Measurements from ENCODE around the gene GFRA1. TPM values are rescaled to one million over a fixed set of nuclear protein-coding genes. Genes with fewer than 3 reads are reported as not detected.

The GFRA1 gene
- total RNA-seq, 1 experiment from 2014 or later, result not detected

GRCh38 chr10:116232613-116233012 lies 40.4 kb downstream of the GFRA1 start:
- intact Hi-C loops (cut with micrococcal nuclease; ENCODE audit: unreplicated experiment), result no loop called here
- TF ChIP-seq CTCF (conservative IDR thresholded peaks at IDR 0.05; ENCODE audit: low read depth, low read length), result no peak
- no peak for TF ChIP-seq EZH2 (IDR thresholded peaks at IDR 0.05; ENCODE audit: borderline replicate concordance, low read depth, low read length, poor library complexity, severe bottlenecking)
- CTCF ChIA-PET, result no interaction called here

GRCh38 chr10:116226766-116227165 lies 46.2 kb downstream of the GFRA1 start:
- Histone ChIP-seq H3K27me3 (replicated peaks; ENCODE audit: insufficient read depth, low read depth, low read length, poor library complexity) (peaks cover 20% of the 10 kb centered on the region), H3K4me1 (ENCODE audit: insufficient read depth, low read length, poor library complexity, severe bottlenecking) (no peaks in the 10 kb centered on the region), H3K36me3 (ENCODE audit: insufficient read depth, low read length, poor library complexity, severe bottlenecking) (no peaks in the 10 kb centered on the region), H3K9me3 (ENCODE audit: low read depth, low read length, poor library complexity, severe bottlenecking) (no peaks in the 10 kb centered on the region), H3K27ac (ENCODE audit: low read depth, low read length, poor library complexity, severe bottlenecking) (no peak overlapping the region), H3K4me3 (ENCODE audit: low read depth, low read length, poor library complexity, severe bottlenecking) (no peak overlapping the region)
- BruUV-seq (replicated peaks), result no TSS peak
- intact Hi-C loops (cut with micrococcal nuclease; ENCODE audit: unreplicated experiment), result no loop called here
- DNase-seq (ENCODE audit: low spot score), result no peak
- ChIA-PET CTCF (no interaction called here), POLR2A (ENCODE audit: low non-redundant PET) (interaction anchor here (0.7 kb wide), 1 partner anchor 613 kb away, joined by 5 read pairs; no protein-coding TSS in a partner anchor)
- no peak for TF ChIP-seq CTCF (conservative IDR thresholded peaks at IDR 0.05; ENCODE audit: low read depth, low read length)
- TF ChIP-seq EZH2 (IDR thresholded peaks at IDR 0.05; ENCODE audit: borderline replicate concordance, low read depth, low read length, poor library complexity, severe bottlenecking), result no peak

More at GRCh38 chr10:116232613-116233012, 40.4 kb downstream of the GFRA1 start:
- Histone ChIP-seq H3K4me1 (ENCODE audit: insufficient read depth, low read length, poor library complexity, severe bottlenecking) (no peaks in the 10 kb centered on the region), H3K36me3 (ENCODE audit: insufficient read depth, low read length, poor library complexity, severe bottlenecking) (no peaks in the 10 kb centered on the region), H3K27ac (ENCODE audit: low read depth, low read length, poor library complexity, severe bottlenecking) (no peak overlapping the region), H3K9me3 (ENCODE audit: low read depth, low read length, poor library complexity, severe bottlenecking) (no peaks in the 10 kb centered on the region), H3K4me3 (ENCODE audit: low read depth, low read length, poor library complexity, severe bottlenecking) (no peak overlapping the region), H3K27me3 (replicated peaks; ENCODE audit: insufficient read depth, low read depth, low read length, poor library complexity) (peaks cover 23% of the 10 kb centered on the region)
- DNase-seq (ENCODE audit: low spot score), result no peak
- BruUV-seq (replicated peaks), result no TSS peak
- POLR2A ChIA-PET (ENCODE audit: low non-redundant PET), result no interaction called here

GRCh38 chr10:116226053-116226452 lies 47.0 kb downstream of the GFRA1 start:
- Histone ChIP-seq H3K27me3 (replicated peaks; ENCODE audit: insufficient read depth, low read depth, low read length, poor library complexity) (peaks cover 13% of the 10 kb centered on the region), H3K4me1 (ENCODE audit: insufficient read depth, low read length, poor library complexity, severe bottlenecking) (no peaks in the 10 kb centered on the region), H3K36me3 (ENCODE audit: insufficient read depth, low read length, poor library complexity, severe bottlenecking) (no peaks in the 10 kb centered on the region), H3K9me3 (ENCODE audit: low read depth, low read length, poor library complexity, severe bottlenecking) (no peaks in the 10 kb centered on the region), H3K4me3 (ENCODE audit: low read depth, low read length, poor library complexity, severe bottlenecking) (no peak overlapping the region), H3K27ac (ENCODE audit: low read depth, low read length, poor library complexity, severe bottlenecking) (no peak overlapping the region)
- POLR2A ChIA-PET (ENCODE audit: low non-redundant PET), result interaction anchor here (0.6 kb wide), 1 partner anchor 1363 kb away, joined by 4 read pairs; no protein-coding TSS in a partner anchor
- no peak for TF ChIP-seq CTCF (conservative IDR thresholded peaks at IDR 0.05; ENCODE audit: low read depth, low read length)
- TF ChIP-seq EZH2 (IDR thresholded peaks at IDR 0.05; ENCODE audit: borderline replicate concordance, low read depth, low read length, poor library complexity, severe bottlenecking), result no peak
- intact Hi-C loops (cut with micrococcal nuclease; ENCODE audit: unreplicated experiment), result no loop called here
- CTCF ChIA-PET, result interaction anchor here (0.7 kb wide), 1 partner anchor 1967 kb away, joined by 5 read pairs; no protein-coding TSS in a partner anchor
- BruUV-seq (replicated peaks), result no TSS peak
- DNase-seq (ENCODE audit: low spot score), result no peak

Data from A673 (cell line).